Keratinocyte (primary cell): Measurements from ENCODE around the gene STX17. TPM values are rescaled to one million over a fixed set of nuclear protein-coding genes. Genes with fewer than 3 reads are reported as not detected.

ENCODE experiments used
- DNase-seq: peaks from one replicate; pipeline ENCODE4 v3.0.0-alpha.2; 2011; ENCODE audit warnings: low read depth, missing footprints, low spot score
- FAIRE-seq: peaks from 2 replicates; lab custom pipeline; 2011; peaks lifted over from hg19 to GRCh38; lab: Jason Lieb, UNC
- H2AFZ ChIP-seq: 2 replicates; pipeline ENCODE4 v1.6.0; 2012; ENCODE audit warnings: low read length, control low read depth, inconsistent platforms; ENCODE audit not compliant: control insufficient read depth
- H3K27ac ChIP-seq: 2 replicates; pipeline ENCODE4 v1.5.1; 2011; ENCODE audit warnings: low read length; ENCODE audit not compliant: control insufficient read depth, insufficient read depth
- H3K27me3 ChIP-seq: 3 replicates; pipeline ENCODE4 v1.6.0; 2011; ENCODE audit warnings: low read length; ENCODE audit not compliant: control insufficient read depth, insufficient read depth; ENCODE audit errors: extremely low read depth
- H3K36me3 ChIP-seq, 2 experiments: 2 replicates in 1 of 2; 3 replicates in 1 of 2; pipeline ENCODE4 v1.5.1; 2011; ENCODE audit warnings: low read length in 2 of 2, mild to moderate bottlenecking in 1 of 2; ENCODE audit not compliant: control insufficient read depth in 2 of 2, insufficient read depth in 2 of 2; ENCODE audit errors: extremely low read depth in 1 of 2
- H3K4me1 ChIP-seq: 3 replicates; pipeline ENCODE4 v1.5.1; 2011; ENCODE audit warnings: low read length; ENCODE audit not compliant: control insufficient read depth, insufficient read depth; ENCODE audit errors: extremely low read depth
- H3K4me2 ChIP-seq: 3 replicates; pipeline ENCODE4 v1.6.0; 2011; ENCODE audit warnings: low read depth, low read length; ENCODE audit not compliant: control insufficient read depth, insufficient read depth; ENCODE audit errors: extremely low read depth
- H3K4me3 ChIP-seq, 3 experiments: fragments of 200-600 bp in 1 of 3; sonication (generic) in 1 of 3; 2 replicates in 2 of 3; 3 replicates in 1 of 3; pipeline ENCODE4 v1.5.1; 2011 to 2016; ENCODE audit warnings: low read length in 3 of 3, mild to moderate bottlenecking in 3 of 3, control low read depth in 2 of 3, inconsistent platforms in 1 of 3, low read depth in 1 of 3, mixed read lengths in 1 of 3, mixed run types in 1 of 3, moderate library complexity in 1 of 3; ENCODE audit not compliant: control insufficient read depth in 2 of 3, insufficient read depth in 2 of 3; ENCODE audit errors: extremely low read depth in 1 of 3
- H3K79me2 ChIP-seq: 2 replicates; pipeline ENCODE4 v1.6.0; 2012; ENCODE audit warnings: low read length; ENCODE audit not compliant: control insufficient read depth, insufficient read depth
- H3K9ac ChIP-seq: 3 replicates; pipeline ENCODE4 v1.6.0; 2011; ENCODE audit warnings: low read length; ENCODE audit not compliant: control insufficient read depth, insufficient read depth; ENCODE audit errors: extremely low read depth
- H3K9me1 ChIP-seq: 3 replicates; pipeline ENCODE4 v1.6.0; 2011; ENCODE audit warnings: low read length; ENCODE audit not compliant: control insufficient read depth, insufficient read depth; ENCODE audit errors: extremely low read depth
- H3K9me3 ChIP-seq: 2 replicates; pipeline ENCODE4 v1.5.1; 2012; ENCODE audit warnings: low read depth, low read length; ENCODE audit not compliant: control insufficient read depth
- H4K20me1 ChIP-seq: 3 replicates; pipeline ENCODE4 v1.6.0; 2011; ENCODE audit warnings: low read length; ENCODE audit not compliant: control insufficient read depth, insufficient read depth; ENCODE audit errors: extremely low read depth
- CTCF ChIP-seq, 3 experiments: IDR thresholded peaks in 1 of 3; conservative IDR thresholded peaks in 1 of 3; optimal IDR thresholded peaks in 1 of 3; 2 replicates in 2 of 3; 3 replicates in 1 of 3; pipeline versions ENCODE3 to v1.5.1; 2011; ENCODE audit warnings: low read length in 3 of 3, mild to moderate bottlenecking in 3 of 3, moderate library complexity in 2 of 3, control low read depth in 1 of 3, inconsistent platforms in 1 of 3; ENCODE audit not compliant: insufficient read depth in 2 of 3; ENCODE audit errors: extremely low read depth in 1 of 3
- EZH2 ChIP-seq: IDR thresholded peaks from one replicate; pipeline ENCODE4 v1.6.1; 2012; ENCODE audit warnings: inconsistent platforms, mild to moderate bottlenecking, low read length, moderate library complexity
- dilution Hi-C: fragments of 300-500 bp; cut with MboI; formaldehyde crosslinking; loops from one replicate; pipeline ENCODE4 v1.7.0; 2020; ENCODE audit warnings: low sequenced_read_pairs; ENCODE audit not compliant: extremely low pct_ligation_motif_present
- polyA plus RNA-seq, 5 experiments: library from polyadenylated mRNA; depleted of rRNA in 3 of 5; stranded (reverse) in 3 of 5; stranded (forward) in 1 of 5; unstranded in 1 of 5; fragments of >200 nt; gene quantifications; 1 replicate in 1 of 5; 2 replicates in 3 of 5; 3 replicates in 1 of 5; pipeline versions ENCODE4 v1.2.1 to v1.2.3, GENCODE V29; 2011 to 2012; ENCODE audit warnings: missing spikeins in 2 of 5, low read depth in 1 of 5, low replicate concordance in 1 of 5

The STX17 gene
- polyA plus RNA-seq, 1 donor (not counting 4 experiments of a cell fraction or from before 2014, with no cell fraction given): 12.6 TPM

- FAIRE-seq: no peak
- dilution Hi-C loops: no loop called here
Observed at GRCh38 chr9:99867968-99868367, 38.5 kb upstream of the STX17 start.

GRCh38 chr9:99868845-99869244, 37.6 kb upstream of the STX17 start:
- no peak for DNase-seq
- dilution Hi-C loops: no loop called here
- no peaks in the 10 kb centered on the region for H3K9me3 ChIP-seq
- no peaks in the 10 kb centered on the region for H3K4me1 ChIP-seq
- H2AFZ ChIP-seq: no peak overlapping the region
- no peak overlapping the region for H3K4me3 ChIP-seq
- TF ChIP-seq EZH2: no peak
- no peak for TF ChIP-seq CTCF (optimal IDR thresholded peaks at IDR 0.05 in 1 of 3, IDR thresholded peaks at IDR 0.05 in 1 of 3, conservative IDR thresholded peaks at IDR 0.05 in 1 of 3; ENCODE audit: extremely low read depth in 1 of 3, insufficient read depth in 2 of 3, low read length in 3 of 3)
- H4K20me1 ChIP-seq: no peaks in the 10 kb centered on the region
- H3K27me3 ChIP-seq: no peaks in the 10 kb centered on the region
- H3K27ac ChIP-seq: no peak overlapping the region
- H3K4me2 ChIP-seq: no peak overlapping the region
- H3K9ac ChIP-seq: no peak overlapping the region
- no peak for FAIRE-seq
- H3K9me1 ChIP-seq: no peaks in the 10 kb centered on the region
- H3K79me2 ChIP-seq: no peaks in the 10 kb centered on the region
- H3K36me3 ChIP-seq: no peaks in the 10 kb centered on the region

More at GRCh38 chr9:99867968-99868367, 38.5 kb upstream of the STX17 start:
- Histone ChIP-seq H3K79me2 (no peaks in the 10 kb centered on the region), H3K9ac (no peak overlapping the region), H4K20me1 (no peaks in the 10 kb centered on the region), H3K4me3 (no peak overlapping the region), H2AFZ (no peak overlapping the region), H3K9me1 (no peaks in the 10 kb centered on the region), H3K4me2 (no peak overlapping the region), H3K4me1 (no peaks in the 10 kb centered on the region), H3K27me3 (no peaks in the 10 kb centered on the region), H3K9me3 (no peaks in the 10 kb centered on the region), H3K27ac (no peak overlapping the region), H3K36me3 (no peaks in the 10 kb centered on the region)
- no peak for DNase-seq
- TF ChIP-seq CTCF (optimal IDR thresholded peaks at IDR 0.05 in 1 of 3, IDR thresholded peaks at IDR 0.05 in 1 of 3, conservative IDR thresholded peaks at IDR 0.05 in 1 of 3; ENCODE audit: extremely low read depth in 1 of 3, insufficient read depth in 2 of 3, low read length in 3 of 3) (no peak), EZH2 (no peak)
